ENCODE measurements around the gene CST9L.
"Not testable (repeated sequence)": the region's sequence is repeated elsewhere in the genome, so short reads cannot be mapped to it uniquely, and the experiment has no call there.

CST9L gene

GRCh38 chr20:23586735-23587525 is 18.6 kb upstream of the CST9L start:
- no peak for DNase-seq (ENCODE audit: low spot score)

GRCh38 chr20:23585808-23586734 is 17.8 kb upstream of the CST9L start:
- no peak for DNase-seq (ENCODE audit: low spot score)

- DNase-seq (ENCODE audit: low spot score), result no peak
Observed at GRCh38 chr20:23585449-23585807, 17.1 kb upstream of the CST9L start.

GRCh38 chr20:23584434-23585199 is 16.3 kb upstream of the CST9L start:
- no peak for DNase-seq (ENCODE audit: low spot score)

GRCh38 chr20:23583526-23583925 is 15.2 kb upstream of the CST9L start:
- no peak for DNase-seq (ENCODE audit: low spot score)

GRCh38 chr20:23582293-23582692 is 14.0 kb upstream of the CST9L start:
- DNase-seq (ENCODE audit: low spot score), result no peak

GRCh38 chr20:23581833-23582232 is 13.5 kb upstream of the CST9L start:
- DNase-seq (ENCODE audit: low spot score), result not testable (repeated sequence)

GRCh38 chr20:23574977-23575376 is 6.7 kb upstream of the CST9L start:
- no peak for DNase-seq (ENCODE audit: low spot score)

GRCh38 chr20:23570178-23570760 is 2.0 kb upstream of the CST9L start:
- DNase-seq (ENCODE audit: low spot score), result no peak

- no peak for DNase-seq (ENCODE audit: low spot score)
Observed at GRCh38 chr20:23569570-23569969, 1.3 kb upstream of the CST9L start.

GRCh38 chr20:23568971-23569330 is 667 bp upstream of the CST9L start:
- no peak for DNase-seq (ENCODE audit: low spot score)

- DNase-seq (ENCODE audit: low spot score), result no peak
Observed at GRCh38 chr20:23566199-23566932, 1.9 kb downstream of the CST9L start.

- DNase-seq (ENCODE audit: low spot score), result no peak
Observed at GRCh38 chr20:23565503-23566045, 2.7 kb downstream of the CST9L start.

- no peak for DNase-seq (ENCODE audit: low spot score)
Observed at GRCh38 chr20:23564927-23565326, 3.4 kb downstream of the CST9L start.

GRCh38 chr20:23562721-23563342 is 5.5 kb downstream of the CST9L start:
- no peak for DNase-seq (ENCODE audit: low spot score)

- no peak for DNase-seq (ENCODE audit: low spot score)
Observed at GRCh38 chr20:23554401-23554800, 13.9 kb downstream of the CST9L start.

GRCh38 chr20:23551786-23552185 is 16.5 kb downstream of the CST9L start:
- DNase-seq (ENCODE audit: low spot score), result no peak

GRCh38 chr20:23551383-23551782 is 16.9 kb downstream of the CST9L start:
- DNase-seq (ENCODE audit: low spot score), result no peak

- no peak for DNase-seq (ENCODE audit: low spot score)
Observed at GRCh38 chr20:23550227-23550626, 18.1 kb downstream of the CST9L start.

- DNase-seq (ENCODE audit: low spot score), result no peak
Observed at GRCh38 chr20:23548408-23548807, 19.9 kb downstream of the CST9L start.

- no peak for DNase-seq (ENCODE audit: low spot score)
Observed at GRCh38 chr20:23547613-23548012, 20.7 kb downstream of the CST9L start.
